CD4-positive, alpha-beta T cell treated with Interleukin-21 for 1 hour (primary cell): ENCODE data around the gene ABHD2.

Experiments used
- DNase-seq: peaks from one replicate; pipeline ENCODE4 v3.0.0-alpha.2; 2020

The ABHD2 gene

GRCh38 chr15:89171136-89172072 lies 83.1 kb downstream of the ABHD2 start:
- peak; percentile 42 for DNase-seq

GRCh38 chr15:89172921-89173320 lies 84.7 kb downstream of the ABHD2 start:
- DNase-seq, result no peak

DNA sequence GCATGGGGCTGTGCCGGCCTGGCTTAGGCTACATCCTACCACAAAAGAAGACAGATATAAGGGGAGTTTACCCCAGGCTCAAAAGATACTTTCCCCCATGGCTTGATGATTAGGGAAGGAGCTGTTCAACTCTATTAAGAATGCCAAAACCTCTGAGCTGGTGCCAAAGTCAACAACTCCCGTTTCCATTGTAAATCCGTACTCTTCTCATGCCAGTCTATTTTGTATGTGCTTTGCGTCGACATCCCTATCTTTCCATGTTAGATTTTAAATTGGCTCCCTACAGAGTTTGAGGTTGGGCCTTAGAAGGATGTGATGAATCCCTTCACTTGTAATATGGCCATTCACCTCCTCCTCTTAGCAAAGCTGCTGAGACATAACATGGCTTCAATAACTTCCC lies 86.2 kb downstream of the ABHD2 start:
- no peak for DNase-seq

DNA sequence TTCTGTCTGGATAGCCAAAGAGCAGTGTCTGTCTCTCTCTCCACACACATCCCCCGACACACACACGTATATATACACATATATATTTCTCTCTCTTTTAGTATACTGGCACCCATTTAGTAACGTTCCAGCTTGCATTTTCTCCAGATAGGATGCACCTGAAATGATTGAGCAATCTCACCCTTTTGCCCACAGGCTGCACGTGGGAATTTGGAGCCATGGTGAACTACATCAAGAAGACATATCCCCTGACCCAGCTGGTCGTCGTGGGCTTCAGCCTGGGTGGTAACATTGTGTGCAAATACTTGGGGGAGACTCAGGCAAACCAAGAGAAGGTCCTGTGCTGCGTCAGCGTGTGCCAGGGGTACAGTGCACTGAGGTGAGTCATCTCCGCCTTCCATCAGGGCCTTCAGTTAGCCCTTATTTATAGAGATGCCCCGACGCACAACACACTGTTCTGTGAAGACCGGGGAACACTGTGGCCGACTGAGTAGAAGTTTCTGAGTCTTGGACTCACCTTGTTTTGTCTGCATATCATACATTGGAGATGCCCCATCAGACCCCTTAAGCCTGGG lies 87.4 kb downstream of the ABHD2 start:
- DNase-seq, result no peak

DNA sequence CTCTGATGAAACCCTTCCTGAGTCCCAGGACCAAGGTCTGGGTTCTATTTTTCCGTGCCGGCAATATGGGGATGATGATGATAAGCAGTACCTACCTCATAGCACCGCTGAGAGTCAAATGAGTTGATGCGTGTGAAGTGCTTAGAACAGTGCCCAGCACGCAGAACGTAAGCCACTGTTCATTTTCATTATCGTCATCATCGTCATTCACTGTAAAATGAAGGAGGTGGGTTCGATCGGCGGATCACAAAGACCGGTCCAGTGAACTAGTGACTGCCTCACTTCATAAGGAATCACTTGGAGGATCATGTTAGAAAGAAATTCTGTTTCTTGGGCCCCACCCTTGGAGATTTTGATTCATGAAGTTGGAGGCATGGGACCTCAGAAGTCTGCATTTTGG lies 88.9 kb downstream of the ABHD2 start:
- DNase-seq, result no peak

DNA sequence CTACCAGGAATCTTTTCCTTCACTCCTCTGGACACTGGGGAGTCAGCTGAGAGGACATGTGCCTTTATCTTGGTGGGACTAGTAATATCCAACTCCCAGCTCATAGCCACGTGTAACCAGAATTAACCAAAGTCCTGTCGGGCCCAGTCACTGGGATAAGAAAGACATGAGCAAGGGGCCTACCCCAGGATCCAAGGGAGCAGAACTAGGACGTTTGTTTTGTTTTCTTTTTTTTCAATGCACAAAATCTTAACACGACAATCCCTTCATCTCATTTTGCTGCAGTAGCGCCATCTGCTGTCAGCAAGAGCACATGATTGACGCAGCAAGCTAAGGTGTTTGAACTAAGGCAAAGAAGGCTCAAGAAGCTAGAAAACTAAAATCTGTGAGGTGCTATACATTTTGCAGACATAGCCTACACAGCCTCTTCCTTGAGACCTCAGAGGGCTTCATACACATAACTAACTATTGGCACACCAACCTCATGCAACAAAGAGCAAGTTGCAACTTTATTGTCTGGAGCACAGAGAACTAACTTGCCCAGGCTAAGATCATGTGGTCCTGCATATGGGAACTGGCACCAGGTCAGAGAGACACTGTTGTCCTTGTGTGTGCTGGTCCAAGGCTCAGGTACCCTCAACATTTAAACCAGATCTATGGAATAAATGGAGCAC lies 89.5 kb downstream of the ABHD2 start:
- peak; percentile 71 for DNase-seq

DNA sequence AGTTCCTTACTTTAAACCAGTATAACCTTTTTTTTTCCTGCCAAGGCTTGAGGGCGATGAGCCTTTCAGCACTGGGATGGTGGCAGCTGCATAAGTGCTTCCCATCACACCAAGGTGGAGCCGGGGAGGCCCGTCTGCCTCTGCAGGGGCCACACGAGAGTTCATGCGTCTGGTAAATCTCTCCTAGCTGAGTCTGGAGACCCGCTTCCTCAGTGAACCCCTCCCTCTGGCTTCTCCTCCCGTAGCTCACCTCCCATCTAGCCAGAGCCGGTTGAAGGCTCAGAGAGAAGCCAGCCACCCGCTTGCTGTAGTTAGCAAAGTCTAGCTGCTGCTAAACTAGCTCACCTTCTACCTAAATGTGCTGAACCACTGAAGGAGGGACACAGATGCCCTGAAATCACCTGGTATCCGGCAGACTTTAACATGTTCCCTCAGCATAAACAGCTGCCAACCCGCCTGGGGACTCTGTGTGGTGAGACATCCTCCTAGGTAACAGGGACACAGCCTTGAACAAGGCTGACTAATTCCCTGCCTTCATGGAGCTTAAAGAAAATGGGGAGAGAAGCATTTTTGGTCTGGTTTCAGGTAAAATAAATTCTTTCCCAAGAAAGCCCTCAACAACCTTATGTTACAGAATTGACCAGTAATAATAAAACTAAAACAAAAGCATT lies 90.2 kb downstream of the ABHD2 start:
- DNase-seq, result no peak

DNA sequence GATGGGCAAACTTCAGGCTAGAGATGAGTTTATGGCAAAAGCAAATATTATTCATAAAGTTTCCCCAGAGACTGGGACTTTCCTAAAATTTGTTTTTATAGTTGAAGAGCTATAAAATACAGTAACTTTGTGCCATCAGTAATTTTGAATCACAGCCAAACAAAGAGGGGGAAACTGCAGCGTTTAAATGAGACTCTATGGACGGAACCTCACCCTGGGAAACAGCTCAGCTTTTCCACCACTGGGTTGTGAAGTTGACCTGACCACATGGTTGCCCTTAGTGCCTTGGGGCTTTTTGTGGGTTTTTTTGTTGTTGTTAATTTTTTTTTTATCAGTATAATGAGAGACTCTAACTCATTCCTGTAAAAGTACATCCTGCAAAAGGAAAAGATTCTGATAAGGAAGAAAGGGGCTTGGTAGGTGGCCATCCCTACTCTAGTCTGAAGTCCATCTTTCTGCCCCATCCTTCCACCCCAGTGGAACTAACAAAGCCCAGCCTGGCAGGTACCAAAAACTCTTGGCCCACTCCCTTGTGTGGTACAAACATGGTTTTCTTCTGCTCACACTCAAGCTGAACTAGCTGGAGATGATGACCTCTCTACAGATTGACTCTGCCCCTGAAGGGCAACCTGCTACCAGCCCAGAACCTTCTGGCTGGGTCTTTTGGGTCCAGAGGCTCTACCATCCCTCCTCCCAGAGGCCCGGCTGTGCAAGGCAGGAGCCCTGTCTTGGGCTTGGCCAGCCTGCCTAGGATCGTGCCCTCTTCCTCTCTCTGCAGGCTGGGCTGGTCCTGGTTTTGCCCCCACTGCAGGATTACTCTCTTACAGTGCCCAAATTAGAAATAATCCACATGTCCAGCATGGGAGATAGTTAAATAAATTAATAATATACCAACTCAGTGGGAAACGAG lies 92.0 kb downstream of the ABHD2 start:
- DNase-seq, result no peak

DNA sequence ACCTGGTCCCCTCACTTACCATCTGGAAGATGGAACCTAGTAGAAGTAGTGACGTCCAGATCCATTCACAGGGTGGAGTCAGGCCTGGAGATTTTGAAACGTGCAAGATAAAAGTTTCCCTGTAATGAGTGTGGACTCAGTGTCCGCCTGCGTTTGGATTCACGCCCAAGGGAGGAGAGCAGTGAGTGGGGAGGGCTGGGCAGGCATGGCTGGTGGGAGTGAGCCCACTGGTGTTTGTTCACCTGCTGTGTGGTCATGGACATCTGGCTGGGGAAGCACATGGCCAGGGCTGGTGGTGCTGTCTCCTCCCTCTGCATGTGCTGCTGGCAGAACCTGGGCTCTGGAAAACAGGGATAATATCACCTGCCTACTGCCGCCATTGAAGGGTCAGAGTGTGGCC lies 96.1 kb downstream of the ABHD2 start:
- no peak for DNase-seq

- no peak for DNase-seq
Observed at GRCh38 chr15:89184886-89185526, 96.8 kb downstream of the ABHD2 start.

DNA sequence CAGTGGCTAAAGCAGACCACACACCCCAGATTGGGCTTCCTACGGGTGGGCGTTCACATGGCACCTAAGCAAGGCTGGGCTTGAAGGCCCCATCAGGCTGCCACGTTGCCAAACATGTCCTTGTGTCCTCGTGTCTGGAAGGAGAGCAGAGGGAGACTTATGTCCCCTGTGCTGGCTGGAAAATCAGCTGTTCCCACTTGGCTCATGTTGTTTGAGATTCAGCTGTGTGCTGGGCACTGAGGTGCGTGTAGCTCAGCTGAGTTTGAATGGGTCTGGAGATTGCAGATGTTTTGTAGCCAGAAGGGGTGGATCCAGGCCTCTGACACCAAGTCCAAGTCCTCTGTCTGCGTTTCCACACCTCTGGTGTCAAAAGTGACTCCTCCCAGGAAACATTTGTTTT lies 98.5 kb downstream of the ABHD2 start:
- no peak for DNase-seq

DNA sequence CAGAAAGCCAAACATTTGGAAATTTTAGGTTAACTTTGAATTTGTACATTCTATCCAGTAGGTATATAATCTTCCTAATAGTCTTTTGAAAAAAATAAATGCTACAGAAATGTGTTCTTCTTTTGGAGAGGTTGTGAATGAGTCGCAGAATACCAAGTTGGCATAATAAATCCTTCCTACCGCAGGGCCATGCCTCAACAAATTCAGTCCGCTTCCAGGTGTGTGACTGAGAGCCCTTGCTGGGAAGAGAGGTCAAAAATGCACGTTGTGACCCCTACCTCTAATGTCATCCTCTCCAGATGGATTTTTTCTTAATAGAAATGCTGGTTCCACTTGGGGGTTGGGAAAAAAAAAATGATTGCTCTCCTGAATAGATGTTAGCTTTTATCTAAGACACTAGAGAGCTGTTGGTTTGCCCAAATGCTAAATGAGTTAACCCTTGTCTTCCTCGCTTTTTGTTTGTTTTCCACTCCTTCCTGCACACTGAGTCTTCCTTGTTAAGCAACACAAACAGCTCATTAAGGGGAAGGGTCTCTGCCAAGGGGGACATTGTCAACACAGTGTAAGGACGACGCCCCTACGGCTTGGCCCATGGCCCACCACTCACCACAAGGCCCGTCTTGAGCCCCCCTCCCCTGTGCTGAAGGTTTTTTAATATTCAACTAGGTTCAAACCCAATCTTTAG lies 99.2 kb downstream of the ABHD2 start:
- no peak for DNase-seq

DNA sequence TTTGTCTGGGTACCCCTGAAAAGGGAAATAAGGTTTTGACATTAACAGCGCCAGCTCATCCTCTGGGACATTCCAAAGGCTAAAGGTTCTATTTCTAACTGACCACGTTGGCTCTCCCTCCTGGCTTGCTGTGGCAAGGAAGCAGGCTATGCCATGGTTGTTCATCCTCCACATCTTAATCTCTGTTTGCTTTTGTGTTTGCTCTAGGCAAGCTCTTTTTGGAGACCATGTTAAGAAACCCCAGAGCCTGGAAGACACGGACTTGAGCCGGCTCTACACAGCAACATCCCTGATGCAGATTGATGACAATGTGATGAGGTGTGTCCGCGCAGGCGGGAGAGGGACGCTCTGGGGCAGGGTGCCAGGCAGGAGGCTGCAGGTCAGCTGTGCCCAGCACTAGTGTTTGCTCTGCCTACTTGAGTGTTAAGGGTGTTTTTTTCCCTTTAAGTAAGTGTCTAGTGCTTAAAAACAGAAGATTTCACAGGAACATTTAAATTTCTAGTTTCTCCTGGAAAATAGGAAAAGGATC lies 99.8 kb downstream of the ABHD2 start:
- no peak for DNase-seq

DNA sequence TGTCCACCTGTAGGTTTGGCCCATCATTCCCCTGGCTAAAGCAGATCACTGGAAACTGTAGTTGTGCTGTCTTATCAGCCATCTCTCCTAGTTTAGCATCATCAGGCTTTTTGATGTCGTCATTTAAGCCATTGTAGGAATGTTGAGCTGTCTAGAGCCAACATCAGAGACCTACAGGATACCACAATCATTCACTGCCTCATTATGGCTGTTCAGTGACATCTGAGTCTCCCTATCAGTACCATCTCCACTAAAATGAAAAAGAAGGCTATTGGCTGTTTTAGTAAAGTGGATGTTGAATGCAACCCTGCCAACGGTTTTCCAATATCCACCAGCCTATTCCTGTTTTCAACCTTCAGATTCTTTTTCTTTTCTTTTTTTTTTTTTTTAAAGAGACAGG lies 103.9 kb downstream of the ABHD2 start:
- no peak for DNase-seq

- DNase-seq, result no peak
Observed at GRCh38 chr15:89192766-89193165, 104.5 kb downstream of the ABHD2 start.

DNA sequence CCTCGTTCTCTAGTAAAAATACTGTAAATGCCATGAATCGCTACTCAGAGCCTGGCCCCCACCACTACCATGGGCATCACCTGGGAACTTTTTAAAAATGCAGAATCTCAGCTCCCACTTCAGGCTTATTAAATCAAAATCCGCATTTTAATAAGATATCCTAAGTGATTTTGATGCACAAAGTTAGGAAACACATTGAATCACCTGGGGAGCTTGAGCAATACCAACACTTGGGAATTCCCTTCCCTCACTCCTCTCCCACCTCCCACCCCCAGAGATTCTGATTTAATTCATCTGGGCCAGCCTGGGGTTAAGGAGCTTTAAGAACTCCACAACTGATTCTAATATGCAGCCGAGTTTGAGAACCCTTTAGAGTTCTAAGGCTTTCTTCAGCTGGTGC lies 106.4 kb downstream of the ABHD2 start:
- DNase-seq, result no peak

DNA sequence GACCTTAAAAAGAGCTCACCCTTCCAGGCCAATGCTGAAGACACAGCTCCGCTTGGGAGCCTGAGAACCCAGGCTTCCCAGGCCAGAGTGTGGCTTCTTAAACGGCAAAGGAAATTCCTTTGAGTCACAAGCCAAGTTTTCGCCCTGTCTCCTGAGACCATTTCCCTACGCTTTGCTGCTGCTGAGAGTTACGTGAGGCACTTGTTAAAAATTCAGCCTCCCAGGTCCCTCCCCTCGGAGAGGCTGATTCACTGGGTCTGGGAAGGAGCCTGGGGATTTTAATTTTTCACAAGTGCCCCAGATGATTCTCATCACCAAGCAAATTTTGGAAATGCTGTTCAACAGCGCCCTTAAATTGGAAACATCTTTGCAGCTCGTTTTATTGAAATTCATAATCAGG lies 107.6 kb downstream of the ABHD2 start:
- DNase-seq, result no peak

- DNase-seq, result no peak
Observed at GRCh38 chr15:89196241-89196640, 108.0 kb downstream of the ABHD2 start.

- no peak for DNase-seq
Observed at GRCh38 chr15:89196994-89197393, 108.7 kb downstream of the ABHD2 start.

DNA sequence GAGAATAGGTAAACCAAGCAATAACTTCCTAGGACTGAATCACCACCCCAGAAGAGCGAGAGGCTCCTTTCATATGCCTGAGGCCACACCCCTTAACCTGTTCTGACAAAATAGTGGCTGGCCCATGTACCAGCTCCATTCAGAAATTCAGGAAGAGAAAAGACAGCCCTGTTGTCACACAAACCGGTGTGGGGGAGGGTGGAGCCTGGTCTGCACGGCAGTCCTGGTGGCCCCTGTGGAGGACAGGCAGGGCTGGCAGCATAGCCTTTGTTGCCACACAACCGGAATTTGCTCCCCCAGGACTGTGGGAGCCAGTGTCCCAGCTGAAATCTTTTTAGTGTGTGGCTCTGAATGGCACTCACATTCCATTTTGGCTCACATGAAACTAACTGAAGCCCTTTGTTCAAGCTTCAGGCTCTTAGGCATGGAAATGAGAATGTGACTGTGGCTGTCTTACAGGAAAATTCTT lies 109.3 kb downstream of the ABHD2 start:
- DNase-seq, result no peak

- no peak for DNase-seq
Observed at GRCh38 chr15:89198196-89198595, 109.9 kb downstream of the ABHD2 start.
